Thyroid gland (tissue), 4 donors: Measurements from ENCODE around the gene PCBP3. TPM values are rescaled to one million over a fixed set of nuclear protein-coding genes. Genes with fewer than 3 reads are reported as not detected.

Experiments
- DNase-seq, 2 donors: peaks; one replicate each; pipeline ENCODE4 v3.0.0-alpha.2; 2019
- H3K27ac ChIP-seq, 3 donors: fragments of 200-600 bp; sonication (generic); 1 replicate in 2 of 3; 2 replicates in 1 of 3; pipeline ENCODE4 v1.5.1; 2016 to 2019; ENCODE audit warnings: mild to moderate bottlenecking in 1 of 3, moderate library complexity in 1 of 3
- H3K27me3 ChIP-seq: fragments of 200-600 bp; sonication (generic); one replicate; pipeline ENCODE4 v1.5.1; 2019
- H3K36me3 ChIP-seq, 2 donors: fragments of 200-600 bp; sonication (generic); one replicate each; pipeline ENCODE4 v1.5.1; 2016 to 2019
- H3K4me1 ChIP-seq, 2 donors: fragments of 200-600 bp; sonication (generic); one replicate each; pipeline ENCODE4 v1.5.1; 2017 to 2019
- H3K4me3 ChIP-seq, 3 donors: fragments of 200-600 bp; sonication (generic); replicated peaks in 1 of 3; 1 replicate in 2 of 3; 2 replicates in 1 of 3; pipeline ENCODE4 v1.5.1; 2016; ENCODE audit warnings: mild to moderate bottlenecking in 1 of 3
- H3K9me3 ChIP-seq: fragments of 200-600 bp; sonication (generic); one replicate; pipeline ENCODE4 v1.5.1; 2017
- POLR2A ChIP-seq, 2 donors: fragments of 450-650 bp; IDR thresholded peaks; one replicate each; pipeline ENCODE4 v1.6.1; 2017; ENCODE audit warnings: antibody characterized with exemption in 2 of 2, mild to moderate bottlenecking in 2 of 2, moderate library complexity in 1 of 2
- WGBS, 2 donors: methylation state at CpG; one replicate each; pipeline ENCODE4 v1.1.5; 2017; 5-methylcytosine and 5-hydroxymethylcytosine counted together
- intact Hi-C: fragments of 100-400 bp; cut with DNase I; formaldehyde crosslinking; loops from one replicate; pipeline ENCODE4 v1.15.1; 2023
- total RNA-seq, 4 donors: library from RNA; depleted of rRNA; stranded (reverse); fragments of >200 nt; gene quantifications; one replicate each; pipeline ENCODE4 v1.2.3, GENCODE V29; 2016
- TF ChIP-seq, protein P1 (sequence below), 6 experiments: fragments of 200-600 bp in 3 of 6; fragments of 450-650 bp in 3 of 6; sonication (generic) in 3 of 6; IDR thresholded peaks; one replicate each; pipeline ENCODE4 v1.5.1; 2016 to 2019; ENCODE audit warnings: antibody characterized with exemption in 6 of 6, mild to moderate bottlenecking in 2 of 6, inconsistent platforms in 1 of 6, moderate library complexity in 1 of 6

Gene PCBP3
- total RNA-seq, 4 donors from 2014 or later: 0.33 to 0.98 (median 0.54) TPM; not detected in 1

DNA sequence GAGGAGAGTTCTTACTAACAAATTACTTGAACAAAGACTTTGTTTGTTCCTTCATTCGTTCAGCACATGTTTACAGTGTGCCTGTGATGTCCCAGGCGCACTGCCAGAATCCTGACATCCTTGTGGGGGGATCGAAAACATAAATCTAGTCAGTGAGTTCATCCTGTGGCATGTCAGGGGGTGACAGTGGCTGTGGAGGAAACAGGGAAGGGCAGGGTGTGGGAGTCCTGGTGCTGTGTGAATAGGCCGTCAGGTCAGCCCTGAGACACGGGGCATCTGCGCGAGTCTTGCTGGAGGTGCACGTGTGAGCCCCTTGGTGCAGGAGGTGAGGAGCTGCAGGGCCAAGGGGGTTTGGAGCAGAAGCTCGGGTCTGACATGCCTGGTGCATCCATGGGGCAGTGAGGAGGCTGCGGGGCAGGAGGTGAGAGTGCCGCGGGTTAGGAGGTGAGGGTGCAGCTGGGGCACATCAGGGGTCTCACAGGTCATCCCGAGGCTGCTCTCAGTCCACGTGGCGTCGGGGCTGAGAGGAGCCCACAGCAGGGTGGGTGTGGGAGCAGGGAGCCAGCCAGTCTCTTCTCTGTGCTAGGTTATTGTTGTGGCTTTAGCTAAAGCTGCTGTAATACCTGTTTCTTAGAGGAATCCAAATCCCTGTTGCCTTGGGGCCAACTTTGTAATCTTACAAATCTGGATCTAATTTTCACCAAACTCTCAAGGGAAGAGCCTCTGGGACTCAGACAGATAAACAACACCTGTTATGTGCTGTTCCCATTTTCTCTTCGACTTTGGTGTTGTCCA, 93.4 kb downstream of the PCBP3 start:
- H3K27me3 ChIP-seq: no peaks in the 10 kb centered on the region
- DNase-seq: no peak
- TF ChIP-seq, protein P1, sequence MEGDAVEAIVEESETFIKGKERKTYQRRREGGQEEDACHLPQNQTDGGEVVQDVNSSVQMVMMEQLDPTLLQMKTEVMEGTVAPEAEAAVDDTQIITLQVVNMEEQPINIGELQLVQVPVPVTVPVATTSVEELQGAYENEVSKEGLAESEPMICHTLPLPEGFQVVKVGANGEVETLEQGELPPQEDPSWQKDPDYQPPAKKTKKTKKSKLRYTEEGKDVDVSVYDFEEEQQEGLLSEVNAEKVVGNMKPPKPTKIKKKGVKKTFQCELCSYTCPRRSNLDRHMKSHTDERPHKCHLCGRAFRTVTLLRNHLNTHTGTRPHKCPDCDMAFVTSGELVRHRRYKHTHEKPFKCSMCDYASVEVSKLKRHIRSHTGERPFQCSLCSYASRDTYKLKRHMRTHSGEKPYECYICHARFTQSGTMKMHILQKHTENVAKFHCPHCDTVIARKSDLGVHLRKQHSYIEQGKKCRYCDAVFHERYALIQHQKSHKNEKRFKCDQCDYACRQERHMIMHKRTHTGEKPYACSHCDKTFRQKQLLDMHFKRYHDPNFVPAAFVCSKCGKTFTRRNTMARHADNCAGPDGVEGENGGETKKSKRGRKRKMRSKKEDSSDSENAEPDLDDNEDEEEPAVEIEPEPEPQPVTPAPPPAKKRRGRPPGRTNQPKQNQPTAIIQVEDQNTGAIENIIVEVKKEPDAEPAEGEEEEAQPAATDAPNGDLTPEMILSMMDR (IDR thresholded peaks at IDR 0.05): no peak
- TF ChIP-seq POLR2A (IDR thresholded peaks at IDR 0.05): no peak
- H3K27ac ChIP-seq: no peak overlapping the region
- H3K9me3 ChIP-seq: no peaks in the 10 kb centered on the region
- WGBS, 2 donors: 70 to 76% methylated on average over 17 of the region's 17 CpGs
- no peaks in the 10 kb centered on the region for H3K36me3 ChIP-seq
- intact Hi-C loops: no loop called here
- no peaks in the 10 kb centered on the region for H3K4me1 ChIP-seq
- no peak overlapping the region for H3K4me3 ChIP-seq

GRCh38 chr21:45737485-45738166, 94.1 kb downstream of the PCBP3 start:
- TF ChIP-seq POLR2A (IDR thresholded peaks at IDR 0.05): no peak
- TF ChIP-seq, protein P1 (IDR thresholded peaks at IDR 0.05): no peak
- no peaks in the 10 kb centered on the region for H3K27me3 ChIP-seq
- DNase-seq: no peak
- no peaks in the 10 kb centered on the region for H3K4me1 ChIP-seq
- H3K27ac ChIP-seq: no peak overlapping the region
- WGBS, 2 donors: 86 to 87% methylated on average over 9 to 12 of the region's 12 CpGs
- no peaks in the 10 kb centered on the region for H3K9me3 ChIP-seq
- no peaks in the 10 kb centered on the region for H3K36me3 ChIP-seq
- intact Hi-C loops: no loop called here
- H3K4me3 ChIP-seq: no peak overlapping the region

GRCh38 chr21:45739218-45740087, 95.9 kb downstream of the PCBP3 start:
- Histone ChIP-seq H3K4me1 (no peaks in the 10 kb centered on the region), H3K36me3 (no peaks in the 10 kb centered on the region), H3K9me3 (no peaks in the 10 kb centered on the region), H3K27ac (no peak overlapping the region), H3K27me3 (no peaks in the 10 kb centered on the region), H3K4me3 (no peak overlapping the region)
- intact Hi-C loops: no loop called here
- TF ChIP-seq, protein P1 (IDR thresholded peaks at IDR 0.05): no peak
- TF ChIP-seq POLR2A (IDR thresholded peaks at IDR 0.05): no peak
- DNase-seq: no peak
- 67 to 70% methylated on average over 5 of the region's 5 CpGs for WGBS, 2 donors

GRCh38 chr21:45740088-45740440, 96.5 kb downstream of the PCBP3 start:
- Histone ChIP-seq H3K27ac (no peak overlapping the region), H3K9me3 (no peaks in the 10 kb centered on the region), H3K4me3 (no peak overlapping the region), H3K4me1 (no peaks in the 10 kb centered on the region), H3K27me3 (no peaks in the 10 kb centered on the region), H3K36me3 (no peaks in the 10 kb centered on the region)
- no peak for DNase-seq
- TF ChIP-seq POLR2A (IDR thresholded peaks at IDR 0.05): no peak
- TF ChIP-seq, protein P1 (IDR thresholded peaks at IDR 0.05): no peak
- intact Hi-C loops: no loop called here
- WGBS, 2 donors: 74 to 83% methylated on average over 9 of the region's 9 CpGs
